Left lung (tissue), 10 donors: ENCODE data around the gene METTL5. TPM values are rescaled to one million over a fixed set of nuclear protein-coding genes. Genes with fewer than 3 reads are reported as not detected.
"Not testable (repeated sequence)": the region's sequence is repeated elsewhere in the genome, so short reads cannot be mapped to it uniquely, and the experiment has no call there.

Source experiments
- ATAC-seq: fragments of 200-7000 bp; cut with Tn5 transposase; one replicate; pipeline ENCODE4 v1.9.1; 2020; ENCODE audit warnings: moderate library complexity
- DNase-seq, 4 donors: peaks; one replicate each; pipeline ENCODE4 v3.0.0-alpha.2; 2013 to 2020
- H3K27ac ChIP-seq, 2 donors: fragments of 200-600 bp; sonication (generic) in 1 of 2; one replicate each; pipeline versions ENCODE4 v1.5.0 to v1.8.0; 2020 to 2021
- H3K27me3 ChIP-seq, 2 donors: fragments of 200-600 bp; sonication (generic) in 1 of 2; one replicate each; pipeline versions ENCODE4 v1.5.0 to v1.8.0; 2020 to 2021
- H3K36me3 ChIP-seq, 2 donors: fragments of 200-600 bp; sonication (generic) in 1 of 2; one replicate each; pipeline versions ENCODE4 v1.5.0 to v1.8.0; 2020 to 2021
- H3K4me1 ChIP-seq, 2 donors: fragments of 200-600 bp; one replicate each; pipeline ENCODE4 v1.8.0; 2021
- H3K4me3 ChIP-seq, 2 donors: fragments of 200-600 bp; sonication (generic) in 1 of 2; one replicate each; pipeline versions ENCODE4 v1.5.0 to v1.8.0; 2020 to 2021; ENCODE audit warnings: mild to moderate bottlenecking in 1 of 2
- H3K9me3 ChIP-seq, 2 donors: fragments of 200-600 bp; sonication (generic) in 1 of 2; one replicate each; pipeline versions ENCODE4 v1.5.0 to v1.8.0; 2020 to 2021
- intact Hi-C, 2 donors: fragments of 100-400 bp; cut with DNase I; formaldehyde crosslinking; loops; one replicate each; pipeline versions ENCODE4 v1.11.2 to v1.14.2; 2022
- polyA plus RNA-seq, 6 donors: library from polyadenylated mRNA; unstranded; fragments of 120-200 nt; gene quantifications; one replicate each; pipeline ENCODE4 v1.2.1, GENCODE V29; 2013; ENCODE audit not compliant: insufficient read length in 6 of 6
- total RNA-seq, 2 donors: library from RNA; stranded (reverse); fragmentation: NEBNext Ultra II Directional; extraction: Animal tissue kit (Norgen Biotek cat#: 25700); gene quantifications; one replicate each; pipeline ENCODE4 v1.2.1, GENCODE V29; 2021
- TF ChIP-seq, protein P1 (sequence below), 2 donors: fragments of 200-600 bp; sonication (generic) in 1 of 2; IDR thresholded peaks; one replicate each; pipeline versions ENCODE4 v1.5.0 to v1.8.0; 2021; ENCODE audit warnings: antibody characterized with exemption in 2 of 2
- donor health status: DM: no; HTN: yes; CAD: no.
- donor health status: DM: no; HTN: no; CAD: no.

METTL5 gene
- total and polyA plus RNA-seq, 8 donors = 33.8 to 49.7 (median 42.6) TPM

DNA sequence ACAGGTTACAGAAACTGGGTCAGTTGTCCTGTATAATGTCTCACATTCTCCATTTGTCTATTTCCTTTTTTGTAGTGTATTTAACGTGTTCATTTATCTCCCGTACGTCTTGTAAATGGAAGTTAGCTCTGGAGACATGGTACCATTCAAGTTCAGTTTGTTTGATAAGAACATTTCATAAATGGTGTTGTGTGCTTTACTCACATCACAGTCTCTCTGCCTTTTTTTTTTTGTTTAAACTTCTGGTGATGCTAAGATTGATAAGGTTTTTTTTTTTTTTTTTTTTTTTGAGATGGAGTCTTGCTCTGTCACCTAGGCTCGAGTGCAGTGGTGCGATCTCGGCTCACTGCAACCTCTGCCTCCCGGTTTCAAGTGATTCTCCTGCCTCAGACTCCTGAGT is 44.2 kb upstream of the METTL5 start:
- ATAC-seq (no peak), DNase-seq (no peak)
- intact Hi-C loops = no loop called here
- H3K9me3 ChIP-seq = no peaks in the 10 kb centered on the region
- H3K27me3 ChIP-seq = no peaks in the 10 kb centered on the region
- H3K36me3 ChIP-seq = no peaks in the 10 kb centered on the region
- TF ChIP-seq, protein P1, sequence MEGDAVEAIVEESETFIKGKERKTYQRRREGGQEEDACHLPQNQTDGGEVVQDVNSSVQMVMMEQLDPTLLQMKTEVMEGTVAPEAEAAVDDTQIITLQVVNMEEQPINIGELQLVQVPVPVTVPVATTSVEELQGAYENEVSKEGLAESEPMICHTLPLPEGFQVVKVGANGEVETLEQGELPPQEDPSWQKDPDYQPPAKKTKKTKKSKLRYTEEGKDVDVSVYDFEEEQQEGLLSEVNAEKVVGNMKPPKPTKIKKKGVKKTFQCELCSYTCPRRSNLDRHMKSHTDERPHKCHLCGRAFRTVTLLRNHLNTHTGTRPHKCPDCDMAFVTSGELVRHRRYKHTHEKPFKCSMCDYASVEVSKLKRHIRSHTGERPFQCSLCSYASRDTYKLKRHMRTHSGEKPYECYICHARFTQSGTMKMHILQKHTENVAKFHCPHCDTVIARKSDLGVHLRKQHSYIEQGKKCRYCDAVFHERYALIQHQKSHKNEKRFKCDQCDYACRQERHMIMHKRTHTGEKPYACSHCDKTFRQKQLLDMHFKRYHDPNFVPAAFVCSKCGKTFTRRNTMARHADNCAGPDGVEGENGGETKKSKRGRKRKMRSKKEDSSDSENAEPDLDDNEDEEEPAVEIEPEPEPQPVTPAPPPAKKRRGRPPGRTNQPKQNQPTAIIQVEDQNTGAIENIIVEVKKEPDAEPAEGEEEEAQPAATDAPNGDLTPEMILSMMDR (IDR thresholded peaks at IDR 0.05) = no peak
- H3K4me1 ChIP-seq = no peaks in the 10 kb centered on the region
- no peak overlapping the region for H3K4me3 ChIP-seq
- no peak overlapping the region for H3K27ac ChIP-seq

DNA sequence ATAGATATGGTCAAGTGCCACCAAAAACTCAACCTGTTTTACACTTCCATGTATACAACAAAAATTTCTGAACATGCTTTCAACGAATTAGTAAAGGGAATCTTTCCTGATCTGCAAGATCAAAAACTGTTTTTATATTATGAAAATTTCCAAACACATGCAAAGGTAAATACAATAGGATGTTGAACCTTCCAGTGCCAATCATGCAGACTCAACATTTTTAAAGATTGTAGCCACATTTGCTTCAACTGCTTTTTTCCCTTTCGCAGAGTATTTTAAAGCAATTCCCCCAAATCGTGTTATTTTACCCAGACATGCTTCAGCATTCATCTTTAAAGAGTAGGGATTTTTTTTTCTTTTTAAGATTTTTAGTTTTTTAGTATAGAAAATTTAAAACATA is 42.9 kb upstream of the METTL5 start:
- no peak for ATAC-seq
- intact Hi-C loops = no loop called here
- TF ChIP-seq, protein P1 (IDR thresholded peaks at IDR 0.05) = no peak
- no peaks in the 10 kb centered on the region for H3K27me3 ChIP-seq
- no peaks in the 10 kb centered on the region for H3K9me3 ChIP-seq
- no peak overlapping the region for H3K27ac ChIP-seq
- no peaks in the 10 kb centered on the region for H3K36me3 ChIP-seq
- DNase-seq = no peak
- H3K4me1 ChIP-seq = no peaks in the 10 kb centered on the region
- H3K4me3 ChIP-seq = no peak overlapping the region

- H3K9me3 ChIP-seq, H3K36me3 ChIP-seq, H3K27me3 ChIP-seq, H3K4me3 ChIP-seq, H3K27ac ChIP-seq, intact Hi-C loops, H3K4me1 ChIP-seq, ATAC-seq: not testable (repeated sequence)
- DNase-seq = peak in 1 of 4 donors; percentile 29
These were observed 41.5 kb upstream of the METTL5 start for GRCh38 chr2:169866230-169866629.

DNA sequence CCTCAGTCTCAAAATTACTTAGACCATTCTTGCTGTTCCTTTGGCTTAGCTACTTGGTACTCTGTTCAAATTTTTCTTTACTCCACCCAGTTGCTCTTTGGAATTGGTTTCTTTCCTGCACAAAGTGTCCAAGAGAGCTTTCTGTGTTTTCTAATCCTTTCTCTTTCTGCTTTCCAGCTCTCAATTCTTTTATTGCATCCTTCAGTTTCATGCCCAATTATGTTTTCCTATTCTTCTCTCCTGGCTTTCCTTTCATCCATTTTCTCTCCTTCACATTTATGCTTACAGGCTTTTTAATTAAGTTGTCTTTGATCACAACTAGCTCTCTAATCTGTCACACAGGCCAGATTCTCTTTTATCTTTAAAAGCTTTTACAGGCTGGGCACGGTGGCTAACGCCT is 40.8 kb upstream of the METTL5 start:
- no peak overlapping the region for H3K27ac ChIP-seq
- ATAC-seq = no peak
- intact Hi-C loops = no loop called here
- no peak overlapping the region for H3K4me3 ChIP-seq
- DNase-seq = no peak
- no peaks in the 10 kb centered on the region for H3K27me3 ChIP-seq
- TF ChIP-seq, protein P1 (IDR thresholded peaks at IDR 0.05) = no peak
- H3K9me3 ChIP-seq = no peaks in the 10 kb centered on the region
- H3K36me3 ChIP-seq = no peaks in the 10 kb centered on the region
- no peaks in the 10 kb centered on the region for H3K4me1 ChIP-seq

GRCh38 chr2:169862816-169863215 is 38.1 kb upstream of the METTL5 start:
- Histone ChIP-seq H3K4me1 (no peaks in the 10 kb centered on the region), H3K27ac (no peak overlapping the region), H3K36me3 (no peaks in the 10 kb centered on the region), H3K4me3 (no peak overlapping the region), H3K9me3 (no peaks in the 10 kb centered on the region), H3K27me3 (no peaks in the 10 kb centered on the region)
- TF ChIP-seq, protein P1 (IDR thresholded peaks at IDR 0.05) = no peak
- intact Hi-C loops = no loop called here
- ATAC-seq (no peak), DNase-seq (no peak)

DNA sequence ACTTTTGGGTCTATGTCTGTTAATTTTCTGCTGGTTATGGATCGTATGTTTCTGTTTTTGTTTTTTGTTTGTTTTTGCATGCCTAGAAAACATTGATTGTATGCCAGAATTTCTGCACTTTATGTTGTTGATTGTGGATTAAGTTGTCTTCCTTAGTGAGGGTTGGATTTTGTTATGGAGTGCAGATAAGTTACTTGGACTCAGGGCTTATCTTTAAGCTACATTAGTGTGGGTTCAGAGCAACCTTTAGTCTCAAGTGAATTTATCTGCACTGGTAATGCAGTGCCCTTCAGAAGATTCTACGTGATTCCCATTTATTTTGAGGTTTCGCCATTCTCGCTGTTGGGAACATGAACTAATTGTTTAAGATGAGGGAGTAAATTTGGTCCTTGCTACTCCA is 35.4 kb upstream of the METTL5 start:
- TF ChIP-seq, protein P1 (IDR thresholded peaks at IDR 0.05) = no peak
- H3K36me3 ChIP-seq = no peaks in the 10 kb centered on the region
- H3K27me3 ChIP-seq = no peaks in the 10 kb centered on the region
- H3K9me3 ChIP-seq = no peaks in the 10 kb centered on the region
- DNase-seq (no peak), ATAC-seq (no peak)
- H3K27ac ChIP-seq = no peak overlapping the region
- no peaks in the 10 kb centered on the region for H3K4me1 ChIP-seq
- no peak overlapping the region for H3K4me3 ChIP-seq
- intact Hi-C loops = no loop called here
